SKM-1 (cell line): ENCODE results near the gene PPP4C.

Source experiments
- DNase-seq: peaks from one replicate; lab custom pipeline; 2025; ENCODE audit not compliant: unreplicated experiment; lab: John Stamatoyannopoulos, UW

PPP4C gene

GRCh38 chr16:30079480-30079879 is 3.7 kb downstream of the PPP4C start:
- DNase-seq = no peak

GRCh38 chr16:30082545-30083090 is 6.8 kb downstream of the PPP4C start:
- DNase-seq = no peak

DNA sequence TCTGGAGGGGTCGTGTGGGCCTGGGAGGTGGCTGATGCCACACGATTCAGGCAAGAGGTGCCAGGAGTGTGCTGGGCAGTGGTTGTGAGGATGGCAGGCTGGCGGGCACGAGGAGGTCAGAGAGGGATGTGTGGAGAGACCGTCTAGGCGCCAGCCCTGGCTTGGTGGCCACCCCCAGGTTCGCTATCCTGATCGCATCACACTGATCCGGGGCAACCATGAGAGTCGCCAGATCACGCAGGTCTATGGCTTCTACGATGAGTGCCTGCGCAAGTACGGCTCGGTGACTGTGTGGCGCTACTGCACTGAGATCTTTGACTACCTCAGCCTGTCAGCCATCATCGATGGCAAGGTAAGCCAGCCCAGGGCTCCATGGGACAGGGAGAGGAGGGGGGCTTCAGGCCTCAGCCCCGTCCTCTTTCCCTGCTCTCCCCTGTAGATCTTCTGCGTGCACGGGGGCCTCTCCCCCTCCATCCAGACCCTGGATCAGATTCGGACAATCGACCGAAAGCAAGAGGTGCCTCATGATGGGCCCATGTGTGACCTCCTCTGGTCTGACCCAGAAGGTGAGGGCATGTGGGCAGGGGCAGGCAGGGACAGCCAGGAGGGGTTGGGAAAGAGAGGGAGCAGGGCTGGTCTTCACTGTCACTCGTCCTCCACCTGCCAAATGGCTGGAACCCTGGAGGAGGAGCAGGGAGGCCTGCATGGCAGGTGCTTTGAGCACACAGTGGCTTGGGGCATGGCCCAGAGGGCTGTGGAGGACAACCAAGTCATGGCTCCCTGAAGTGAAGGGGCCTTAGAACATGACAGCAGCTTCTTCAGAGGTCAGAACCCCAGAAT is 7.6 kb downstream of the PPP4C start:
- no peak for DNase-seq

DNA sequence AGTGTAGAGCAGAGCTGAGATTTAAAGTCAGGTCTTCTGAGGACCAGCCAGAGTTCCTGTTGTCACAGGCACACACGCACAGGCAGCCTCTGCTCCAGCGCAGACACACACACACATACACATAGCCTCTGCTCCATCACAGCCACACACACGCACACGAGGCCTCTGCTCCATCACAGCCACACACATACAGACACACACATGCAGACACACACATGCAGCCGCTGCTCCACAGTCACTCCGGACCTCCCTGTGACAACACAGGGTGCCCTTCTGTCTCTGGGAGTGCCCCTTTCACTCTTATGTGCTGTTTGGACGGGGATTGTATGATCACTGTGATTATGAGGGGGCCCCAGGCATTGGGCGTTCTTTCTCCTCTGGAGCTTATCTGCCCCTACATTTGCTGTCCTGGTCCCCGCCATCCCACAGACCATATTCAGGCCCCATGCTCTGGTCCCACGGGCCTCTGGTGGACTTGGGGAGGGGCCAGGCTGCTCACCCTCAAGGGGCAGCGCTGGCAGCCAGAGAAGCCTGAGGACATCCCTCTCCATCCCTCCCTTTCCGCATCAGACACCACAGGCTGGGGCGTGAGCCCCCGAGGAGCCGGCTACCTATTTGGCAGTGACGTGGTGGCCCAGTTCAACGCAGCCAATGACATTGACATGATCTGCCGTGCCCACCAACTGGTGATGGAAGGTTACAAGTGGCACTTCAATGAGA is 8.5 kb downstream of the PPP4C start:
- DNase-seq = no peak

DNA sequence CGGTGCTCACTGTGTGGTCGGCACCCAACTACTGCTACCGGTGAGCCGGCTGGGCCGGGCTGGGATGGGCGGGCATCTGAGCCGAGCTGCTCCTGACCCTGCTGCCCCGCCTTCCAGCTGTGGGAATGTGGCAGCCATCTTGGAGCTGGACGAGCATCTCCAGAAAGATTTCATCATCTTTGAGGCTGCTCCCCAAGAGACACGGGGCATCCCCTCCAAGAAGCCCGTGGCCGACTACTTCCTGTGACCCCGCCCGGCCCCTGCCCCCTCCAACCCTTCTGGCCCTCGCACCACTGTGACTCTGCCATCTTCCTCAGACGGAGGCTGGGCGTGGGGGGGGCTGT is 9.0 kb downstream of the PPP4C start:
- DNase-seq = no peak

DNA sequence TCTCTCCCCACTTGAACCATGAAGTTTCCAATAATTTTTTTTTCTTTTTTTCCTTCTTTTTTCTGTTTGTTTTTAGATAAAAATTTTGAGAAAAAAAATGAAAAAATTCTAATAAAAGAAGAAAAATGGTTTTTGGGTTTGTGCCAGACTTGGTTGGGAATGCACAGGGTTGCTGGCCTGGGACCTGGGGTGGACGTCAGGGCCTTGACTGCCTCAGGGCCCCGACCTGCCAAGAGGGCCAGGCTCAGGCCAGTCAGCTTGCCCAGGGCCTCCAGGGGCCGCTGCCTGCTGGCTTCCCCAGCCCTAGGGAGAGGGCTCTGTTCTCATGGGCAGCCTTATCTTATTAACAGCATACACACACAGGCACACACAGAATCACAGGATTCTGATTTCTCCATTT is 9.5 kb downstream of the PPP4C start:
- DNase-seq = no peak

DNA sequence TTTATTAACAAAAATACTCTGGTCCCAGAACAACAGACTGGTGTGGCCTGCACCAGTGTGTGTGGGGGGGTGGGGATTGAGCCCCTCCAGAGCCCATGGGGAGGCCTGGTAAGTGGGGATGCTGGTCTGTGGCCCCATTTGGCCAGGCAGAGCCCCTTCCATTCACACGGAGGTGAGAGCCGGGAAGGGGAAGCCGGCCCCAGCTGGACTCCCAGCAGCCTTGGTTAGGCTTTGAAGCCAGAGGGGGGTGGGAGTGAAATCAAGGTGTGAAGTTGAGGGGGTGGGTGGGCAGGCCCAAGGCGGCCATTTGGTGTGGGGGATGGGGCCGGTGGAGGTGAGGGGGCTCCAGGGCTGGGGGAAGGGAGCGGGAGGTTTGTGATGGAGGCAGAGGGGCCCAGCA is 10.0 kb downstream of the PPP4C start:
- DNase-seq = no peak

- no peak for DNase-seq
These were observed 10.7 kb downstream of the PPP4C start for GRCh38 chr16:30086291-30087140.

DNA sequence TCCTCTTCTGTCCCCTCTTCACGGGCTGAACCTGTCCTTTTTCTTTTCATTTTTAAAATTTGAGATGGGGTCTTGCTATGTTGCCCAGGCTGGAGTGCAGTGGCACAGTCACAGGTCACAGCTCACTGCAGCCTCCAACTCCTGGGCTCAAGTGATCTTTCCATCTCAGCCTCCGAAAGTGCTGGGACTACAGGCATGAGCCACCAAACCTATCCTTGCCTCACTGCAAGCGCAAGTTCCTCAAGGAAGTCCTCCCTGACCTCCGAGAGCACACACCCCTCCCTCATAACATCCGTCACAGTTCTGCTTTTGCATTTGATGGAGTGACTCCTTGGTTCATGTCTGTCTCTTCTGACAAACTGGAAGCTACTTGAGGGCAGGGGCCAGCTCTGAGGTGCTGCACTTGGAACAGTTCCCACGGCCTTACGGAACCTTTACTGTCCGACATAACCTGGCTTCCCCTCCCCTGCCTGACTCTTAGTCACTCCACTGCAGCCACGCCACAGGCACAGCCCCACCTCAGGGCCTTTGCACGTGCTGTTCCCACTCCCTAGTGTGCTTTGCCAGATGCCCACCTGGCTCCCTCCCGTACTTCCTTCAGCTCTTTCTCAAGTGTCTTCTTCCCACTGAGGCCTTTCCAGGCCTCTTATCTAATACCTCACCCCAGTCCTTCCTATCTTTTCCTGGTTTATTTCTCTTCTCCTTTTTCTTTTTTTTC is 11.5 kb downstream of the PPP4C start:
- DNase-seq = peak; percentile 28

- DNase-seq = no peak
These were observed 12.5 kb downstream of the PPP4C start for GRCh38 chr16:30088237-30088831.

GRCh38 chr16:30088832-30089624 is 13.2 kb downstream of the PPP4C start:
- DNase-seq = no peak

GRCh38 chr16:30090610-30091331 is 15.0 kb downstream of the PPP4C start:
- DNase-seq = no peak

- peak; percentile 90 for DNase-seq
These were observed 15.9 kb downstream of the PPP4C start, which contains the start of gene TBX6 for GRCh38 chr16:30091474-30092372. Gene TBX6, minus strand, starts transcription at chr16:30091924. Its CDS starts 731 bp downstream, at chr16:30091193.

DNA sequence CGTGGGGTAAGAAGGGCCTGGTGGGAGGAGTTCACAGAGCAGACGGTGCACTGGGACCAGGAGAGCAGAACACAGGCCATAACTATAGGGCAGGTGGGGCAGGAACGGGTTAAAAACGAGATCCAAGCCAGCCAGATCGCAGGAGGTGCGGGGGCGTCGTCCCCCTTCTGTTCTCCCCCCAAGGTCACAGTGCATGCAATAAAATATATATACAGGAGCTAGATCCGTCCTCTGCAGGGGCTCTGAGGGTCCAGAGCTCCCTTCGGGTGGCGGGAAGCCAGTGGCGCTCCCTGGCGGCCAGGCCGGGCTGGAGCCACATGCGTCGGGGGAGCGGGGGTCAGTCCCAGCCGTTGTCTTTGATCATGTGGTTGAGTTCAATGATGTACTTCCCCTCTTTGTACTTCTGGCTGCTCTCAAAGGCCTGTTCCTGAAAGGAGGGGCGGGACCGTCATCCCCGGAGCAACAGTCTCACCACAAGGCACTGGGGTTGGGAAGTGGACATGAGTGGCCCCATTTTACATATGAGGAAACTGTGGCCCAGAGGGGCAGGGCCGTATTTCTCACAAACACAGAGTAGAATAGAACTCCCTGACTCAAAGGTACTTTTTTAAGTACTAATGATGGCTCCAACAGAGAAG is 16.7 kb downstream of the PPP4C start:
- DNase-seq = peak; percentile 97

DNA sequence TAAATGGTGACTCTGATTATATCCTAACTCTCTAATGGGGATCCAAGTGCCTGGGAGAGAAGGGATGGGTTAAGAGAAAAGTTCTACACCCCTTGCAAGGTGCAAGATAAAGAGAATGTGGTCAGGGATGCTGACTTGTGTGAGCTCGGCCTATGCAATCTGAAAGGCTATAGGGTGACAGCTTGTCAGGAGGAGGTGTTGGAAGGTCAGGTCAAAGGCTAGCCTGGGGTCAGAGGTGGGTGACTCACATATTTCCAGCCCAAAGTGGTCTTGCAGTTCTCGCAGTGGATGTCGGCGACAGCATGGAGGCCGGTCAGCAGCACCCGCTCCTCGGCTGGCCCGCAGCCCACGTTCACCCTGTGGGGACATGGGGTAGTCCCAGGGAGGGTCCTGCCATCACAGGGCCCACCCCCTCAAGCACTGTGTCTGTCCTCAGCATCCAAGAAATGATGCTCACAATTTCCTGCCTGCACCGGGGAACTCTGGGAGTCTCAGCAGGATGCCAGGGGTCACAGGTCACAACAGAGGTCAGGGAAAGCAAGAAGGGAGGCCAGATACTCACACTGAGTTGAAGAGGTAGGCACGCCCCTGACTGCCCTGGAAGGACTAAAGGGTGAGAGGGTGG is 18.9 kb downstream of the PPP4C start:
- no peak for DNase-seq

GRCh38 chr16:30095166-30096078 is 19.6 kb downstream of the PPP4C start:
- DNase-seq = no peak
